Activated CD8-positive, alpha-beta memory T cell treated with anti-CD3 and anti-CD28 coated beads for 24 hours (primary cell): ENCODE measurements around the gene RIN3.

Experiments used
- DNase-seq: peaks from one replicate; pipeline ENCODE4 v3.0.0-alpha.2; 2020

Gene RIN3

DNA sequence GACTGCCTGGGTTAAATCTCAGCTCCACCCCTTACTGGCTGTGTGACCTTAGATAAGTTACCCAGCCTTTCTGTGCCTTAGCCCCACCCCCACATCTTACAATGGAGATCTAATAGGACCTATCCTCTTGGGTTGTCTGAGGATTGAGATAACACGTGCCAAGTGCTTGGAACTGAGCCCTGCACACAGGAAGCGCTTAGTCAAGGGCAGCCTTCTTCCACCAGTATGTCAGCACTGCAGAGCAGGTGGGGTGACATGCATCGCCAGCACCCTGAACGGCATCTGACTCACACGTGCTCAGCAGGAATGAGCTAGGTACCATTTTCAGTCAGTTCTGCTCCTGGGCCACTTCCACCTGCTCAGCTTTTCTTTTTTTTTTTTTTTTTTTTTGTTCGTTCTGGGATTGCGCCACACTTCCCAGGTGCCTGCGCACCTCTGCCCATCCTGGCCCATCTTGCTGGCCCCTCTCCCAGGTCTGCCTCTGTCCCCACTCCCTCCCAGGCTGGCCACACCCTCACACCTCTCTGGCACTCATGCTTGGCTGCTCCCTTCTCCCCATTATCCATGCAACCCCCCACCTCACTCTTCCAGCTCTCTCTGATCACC, 215.3 kb downstream of the RIN3 start:
- no peak for DNase-seq

- DNase-seq, result no peak
Measured at GRCh38 chr14:92729634-92730358, 216.2 kb downstream of the RIN3 start.

GRCh38 chr14:92731622-92732115, 218.1 kb downstream of the RIN3 start:
- DNase-seq, result no peak

- no peak for DNase-seq
Measured at GRCh38 chr14:92733007-92733406, 219.4 kb downstream of the RIN3 start.

GRCh38 chr14:92734618-92735017, 221.0 kb downstream of the RIN3 start:
- DNase-seq, result no peak

- no peak for DNase-seq
Measured at GRCh38 chr14:92735344-92735743, 221.8 kb downstream of the RIN3 start.

- DNase-seq, result no peak
Measured at GRCh38 chr14:92737206-92737605, 223.6 kb downstream of the RIN3 start.

GRCh38 chr14:92737619-92738188, 224.1 kb downstream of the RIN3 start:
- DNase-seq, result no peak
